ENCODE results near the gene DYNLT2.

- no peak for TF ChIP-seq IKZF1 (IDR thresholded peaks at IDR 0.05)
- TF ChIP-seq FOXM1 (CRISPR knock-in tag; IDR thresholded peaks at IDR 0.05) = no peak
- no peak for TF ChIP-seq MBNL3 (CRISPR knock-in tag; conservative IDR thresholded peaks at IDR 0.05)
Measured at GRCh38 chr6:169726049-169726400, 25.3 kb downstream of the DYNLT2 start.

Data from HepG2 (cell line).